ENCODE data around the gene B4GALT4. TPM values are rescaled to one million over a fixed set of nuclear protein-coding genes. Genes with fewer than 3 reads are reported as not detected.

B4GALT4 gene
- total and polyA plus RNA-seq, 2 of the 8 experiments (the other 6 are each of a cell fraction or from before 2014, with no cell fraction given), result 14.6 to 44.7 TPM

GRCh38 chr3:119236756-119237155 lies 3.9 kb downstream of the B4GALT4 start:
- Histone ChIP-seq H3K14ac (ENCODE audit: insufficient read length) (no peak overlapping the region), H3K9me3 (ENCODE audit: insufficient read depth in 2 of 2, low read depth in 1 of 2, low read length in 1 of 2) (peaks cover 0 to under 1% of the 10 kb centered on the region in 2 experiments; a peak in 1 of 4 replicates), H4K91ac (replicated peaks; ENCODE audit: insufficient read length, low read length) (no peak overlapping the region), H3K4me3 (ENCODE audit: extremely low read depth in 1 of 4, insufficient read depth in 2 of 4, low read depth in 3 of 4, low read length in 4 of 4) (no peak overlapping the region), H3K23me2 (ENCODE audit: low read depth, low read length) (peaks cover 6% of the 10 kb centered on the region; the same call in 1 of the 2 replicates), H3K56ac (replicated peaks; ENCODE audit: insufficient read length, low read depth, low read length) (no peak overlapping the region), H3K36me3 (ENCODE audit: control insufficient read depth in 2 of 4, insufficient read depth in 4 of 4, low read length in 3 of 4) (peaks cover 15 to 55% (median 29%) of the 10 kb centered on the region in 4 experiments), H3K9ac (replicated peaks in 1 of 4; ENCODE audit: extremely low read depth in 1 of 4, low read depth in 3 of 4, low read length in 3 of 4) (no peak overlapping the region), H2AK5ac (ENCODE audit: low read depth, low read length) (no peak overlapping the region), H2BK12ac (ENCODE audit: low read depth, low read length) (no peak overlapping the region), H2BK15ac (ENCODE audit: low read length) (no peak overlapping the region), H4K8ac (ENCODE audit: extremely low read depth, insufficient read depth, low read length) (no peak overlapping the region), H3K79me2 (ENCODE audit: control insufficient read depth in 1 of 2, insufficient read depth in 2 of 2, low read length in 2 of 2) (peaks cover 4 to 61% of the 10 kb centered on the region in 2 experiments; a peak in 3 of 4 replicates), H4K5ac (ENCODE audit: insufficient read length, low read depth, low read length) (no peak overlapping the region), H3K79me1 (ENCODE audit: low read depth, low read length) (peaks cover 4% of the 10 kb centered on the region; the same call in 1 of the 2 replicates), H3K4ac (replicated peaks; ENCODE audit: insufficient read length, low read depth, low read length) (no peak overlapping the region), H4K20me1 (replicated peaks in 1 of 2; ENCODE audit: control insufficient read depth in 1 of 2, insufficient read depth in 2 of 2, low read length in 2 of 2) (peaks cover 0 to 2% of the 10 kb centered on the region in 2 experiments), H3K4me2 (ENCODE audit: insufficient read depth in 1 of 2, low read depth in 2 of 2, low read length in 2 of 2) (no peak overlapping the region), H3K23ac (ENCODE audit: insufficient read length) (no peak overlapping the region), H3K27ac (ENCODE audit: low read depth, low read length) (no peak overlapping the region), H2BK5ac (ENCODE audit: low read depth, low read length) (no peak overlapping the region), H3K27me3 (replicated peaks in 1 of 4; ENCODE audit: control insufficient read depth in 3 of 4, extremely low read depth in 1 of 4, insufficient read depth in 3 of 4, low read length in 3 of 4) (no peaks in the 10 kb centered on the region), H2BK20ac (ENCODE audit: low read length) (no peak overlapping the region), H2AFZ (ENCODE audit: low read length) (no peak overlapping the region), H3K18ac (ENCODE audit: extremely low read depth, low read length) (no peak overlapping the region), H3K4me1 (replicated peaks in 1 of 4; ENCODE audit: control insufficient read depth in 3 of 4, insufficient read depth in 4 of 4, low read length in 3 of 4) (0 out of 7 replicates have a peak, but pooled peaks cover 0 to 1% (median 0%) of the 10 kb centered on the region in 4 experiments), H2BK120ac (replicated peaks; ENCODE audit: low read depth, low read length) (no peak overlapping the region)
- ChIA-PET CTCF (ENCODE audit: partially characterized antibody) (interaction anchor here (1.2 kb wide), 1 partner anchor 91 kb away, joined by 3 read pairs; the partner anchor contains the start of gene TEX55), POLR2A (ENCODE audit: partially characterized antibody) (no interaction called here)
- no peak for DNase-seq (ENCODE audit: low read depth in 1 of 2, low spot score in 2 of 2)
- no peak for FAIRE-seq
- 91% methylated on average over 7 of the region's 7 CpGs; no CpG with 5 or more reads in 1 of the 2 experiments for WGBS, 2 experiments (ENCODE audit: extremely low coverage in 1 of 2, insufficient coverage in 1 of 2, insufficient read length in 1 of 2, insufficient replicate concordance in 2 of 2, low coverage in 1 of 2, low lambda C conversion rate in 2 of 2, missing lambda C conversion rate in 1 of 2)
- no peak for TF ChIP-seq EZH2 (IDR thresholded peaks at IDR 0.05; ENCODE audit: low read depth, low read length, severe bottlenecking)
